Activated CD8-positive, alpha-beta memory T cell treated with anti-CD3 and anti-CD28 coated beads, Interleukin-2, amount 50 U/mL, for 48 hours (primary cell): ENCODE data around the gene GATA2.

Source experiments
- DNase-seq: peaks from one replicate; pipeline ENCODE4 v3.0.0-alpha.2; 2020

The GATA2 gene

DNA sequence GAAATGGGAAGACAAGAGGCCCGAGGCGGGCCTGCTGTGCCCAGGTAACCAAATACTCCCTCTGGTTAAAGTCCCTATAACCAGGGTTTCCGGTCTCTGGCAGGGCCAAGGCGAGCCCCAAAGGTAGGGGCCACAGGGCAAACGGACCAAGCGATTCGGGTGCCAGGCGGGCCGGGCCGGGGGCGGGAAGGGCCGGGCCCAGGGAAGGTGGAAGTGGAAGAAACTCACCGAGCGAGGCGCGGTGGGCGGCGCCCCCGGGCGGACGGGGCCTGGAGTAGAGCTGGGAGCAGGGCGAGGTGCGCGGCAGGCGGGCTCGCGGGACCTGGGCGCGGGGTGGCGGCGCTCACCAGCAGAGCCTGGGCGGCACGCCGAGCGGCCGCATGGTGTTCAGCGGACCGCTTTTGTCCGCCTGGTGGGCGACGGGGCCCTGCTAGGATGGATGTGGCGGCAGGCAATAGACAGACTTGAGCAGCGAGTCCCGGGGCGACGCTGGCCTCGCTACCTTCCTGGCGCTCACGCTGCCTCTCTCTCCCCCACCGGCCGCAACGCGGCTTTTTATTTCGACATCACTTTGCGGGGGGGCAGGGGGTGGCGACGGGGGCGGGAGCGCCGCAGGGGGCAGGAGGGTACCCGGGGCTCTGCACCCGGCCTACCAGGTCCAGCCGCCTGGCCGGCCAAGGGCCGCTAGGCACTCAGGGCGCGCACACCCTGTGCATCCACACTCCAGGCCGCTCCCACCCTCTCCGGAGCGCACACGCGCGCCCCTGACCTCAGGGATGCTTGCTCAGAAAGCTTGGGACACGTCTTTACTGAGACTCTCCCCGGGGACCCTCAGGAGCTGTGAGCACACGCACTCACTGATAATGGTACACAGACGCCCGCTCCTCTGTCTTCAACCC lies at the start of gene GATA2:
TSS of gene GATA2 (minus strand) at position 531 of the 899 bp plus-strand sequence. CDS start 6,170 bp downstream, outside the sequence.
- peak; percentile 73 for DNase-seq

DNA sequence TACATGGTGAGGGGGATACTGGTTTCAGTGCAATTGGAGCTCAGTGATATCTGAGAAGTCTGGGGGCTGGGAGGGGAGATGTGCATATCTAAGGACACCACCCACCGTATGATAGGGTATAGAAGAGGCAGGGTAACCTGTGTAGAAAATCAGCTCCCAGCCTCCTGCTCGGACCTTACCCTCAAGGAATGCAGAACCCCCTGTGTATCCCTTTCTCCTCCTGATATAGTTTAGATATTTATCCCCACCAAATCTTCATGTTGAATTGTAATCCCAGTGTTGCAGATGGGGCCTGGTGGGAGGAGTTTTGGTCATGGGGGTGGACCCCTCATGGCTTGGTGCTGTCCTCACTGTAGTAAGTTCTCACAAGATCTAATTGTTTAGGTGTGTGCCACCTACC lies 48.2 kb upstream of the GATA2 start:
- no peak for DNase-seq

- no peak for DNase-seq
These were observed 46.4 kb upstream of the GATA2 start for GRCh38 chr3:128539376-128539775.

- DNase-seq: no peak
These were observed 44.2 kb upstream of the GATA2 start for GRCh38 chr3:128537091-128537703.

DNA sequence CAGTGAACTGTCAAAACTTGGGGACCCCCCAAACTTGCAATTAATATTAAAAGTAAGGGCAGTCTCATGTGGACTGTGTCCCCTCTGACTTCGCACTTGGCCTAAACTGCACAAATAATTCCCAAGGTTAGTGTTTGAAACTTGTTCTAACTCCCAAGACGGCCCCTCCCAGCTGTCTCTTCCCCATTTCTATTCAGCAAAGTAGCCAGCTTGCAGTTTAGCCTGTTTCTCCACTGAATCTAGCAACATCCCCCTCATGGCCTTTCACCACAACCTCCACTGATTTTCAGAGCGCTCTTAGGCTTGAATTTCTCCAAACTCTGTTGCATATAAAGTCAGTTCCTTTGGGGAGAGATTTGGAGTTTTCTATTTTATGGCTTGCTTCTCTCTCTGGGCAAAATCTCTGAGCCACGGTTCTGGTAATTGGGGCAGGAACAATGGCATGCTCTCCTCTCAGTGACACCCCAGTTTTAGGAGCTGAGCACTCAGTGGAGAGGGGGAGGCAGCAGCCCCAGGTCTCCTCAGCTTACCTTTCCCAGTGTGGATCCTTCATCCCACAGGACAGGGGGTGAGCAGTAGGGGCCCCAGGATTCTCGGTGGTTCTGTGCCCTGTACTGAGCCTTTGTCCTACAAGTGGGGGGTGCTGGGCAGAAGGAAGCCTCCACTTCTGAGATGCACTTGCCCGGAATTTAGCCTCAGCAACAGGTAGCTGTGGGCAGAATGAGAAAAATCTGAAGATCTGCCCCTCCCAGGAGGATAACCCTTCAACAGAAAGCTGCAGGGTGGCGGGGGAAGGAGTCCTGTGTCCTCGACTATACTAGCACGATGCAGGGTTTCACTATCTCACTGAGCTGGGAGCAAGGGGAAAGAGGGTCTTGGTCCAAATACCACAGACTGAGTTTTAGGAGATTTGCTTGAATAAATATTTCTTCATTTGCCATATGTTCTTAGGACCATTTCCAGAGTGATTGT lies 39.3 kb upstream of the GATA2 start:
- DNase-seq: no peak

GRCh38 chr3:128524374-128525299 lies 31.6 kb upstream of the GATA2 start:
- no peak for DNase-seq

GRCh38 chr3:128523591-128523990 lies 30.6 kb upstream of the GATA2 start:
- no peak for DNase-seq

- no peak for DNase-seq
These were observed 28.7 kb upstream of the GATA2 start for GRCh38 chr3:128521715-128522114.

DNA sequence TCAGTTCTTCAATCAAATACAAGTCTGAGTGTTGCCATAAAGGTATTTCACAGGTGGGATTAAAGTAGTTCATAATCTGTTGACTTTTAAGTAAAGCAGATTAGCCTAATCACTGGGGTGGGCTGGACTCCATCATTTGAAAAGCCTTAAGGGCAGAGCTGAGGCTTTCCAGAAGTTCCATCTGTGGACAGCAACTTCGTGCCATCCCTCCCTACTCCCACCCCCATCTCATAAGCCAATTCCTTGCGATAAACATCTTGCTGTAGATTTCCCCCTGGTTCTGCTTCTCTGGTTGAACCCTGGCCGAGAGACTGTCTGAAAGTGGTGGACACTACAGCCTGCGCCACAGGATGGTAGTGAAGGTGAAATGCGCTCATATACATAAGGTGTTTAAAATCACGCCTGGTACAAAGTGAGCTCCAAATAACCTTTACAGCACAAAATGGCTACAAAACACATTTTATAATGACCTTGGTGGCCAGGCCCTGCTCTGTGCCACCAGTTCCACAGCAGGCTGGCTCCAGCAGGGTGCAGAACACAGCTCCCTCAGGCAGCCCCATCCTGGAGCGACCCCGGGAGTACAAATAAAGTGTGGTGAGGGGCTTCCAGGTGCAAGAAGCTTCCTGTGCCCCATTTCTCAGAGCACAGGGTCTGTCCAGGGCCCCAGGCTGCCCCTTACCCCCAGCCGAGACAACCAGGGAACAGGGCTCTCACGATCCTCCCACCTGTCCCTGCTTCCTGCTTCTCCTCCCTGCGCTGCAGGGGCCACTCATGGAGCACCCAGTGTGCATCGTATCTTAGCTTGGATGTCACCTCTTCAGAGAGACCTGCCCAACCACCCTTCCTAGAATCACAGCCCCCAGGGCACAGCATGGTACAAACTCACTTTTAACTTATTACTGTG lies 25.8 kb upstream of the GATA2 start:
- DNase-seq: no peak

DNA sequence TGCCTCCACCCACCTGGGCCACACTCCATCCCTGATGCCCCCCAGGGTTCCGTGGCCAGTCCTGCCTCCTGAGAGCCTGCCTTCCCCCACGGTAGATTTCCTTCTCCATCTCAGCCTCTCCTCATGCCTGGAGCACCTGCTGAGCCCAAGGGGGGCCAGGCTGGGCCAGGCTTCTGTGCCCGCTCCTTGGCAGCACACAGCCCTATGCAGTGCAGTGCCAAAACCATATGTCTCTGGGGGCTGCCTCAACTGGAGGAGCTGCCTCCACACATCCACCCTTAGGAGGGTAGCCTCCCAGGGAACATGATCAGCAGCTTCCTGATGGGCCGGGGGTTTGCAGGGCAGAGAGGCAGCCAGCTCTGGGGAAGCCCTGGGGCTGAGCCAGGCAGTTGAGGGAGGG lies 24.6 kb upstream of the GATA2 start:
- DNase-seq: no peak

DNA sequence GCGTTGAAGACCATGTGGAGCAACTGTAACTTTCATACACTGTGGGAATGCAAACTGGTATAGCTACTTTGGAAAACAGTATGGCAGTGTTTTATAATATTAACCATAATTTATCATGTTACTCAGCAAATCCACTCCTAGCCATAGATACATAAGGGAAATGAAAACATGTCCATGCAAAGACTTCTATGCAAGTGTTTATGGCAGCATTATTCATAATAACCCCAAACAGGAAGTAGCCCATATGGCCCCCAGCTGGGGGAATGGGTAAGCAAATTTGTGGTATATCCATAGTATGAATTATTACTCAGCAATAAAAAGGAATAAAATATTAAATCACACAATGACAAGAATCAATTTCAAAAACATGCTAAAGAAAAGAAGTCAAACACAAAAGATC lies 23.0 kb upstream of the GATA2 start:
- DNase-seq: no peak

- no peak for DNase-seq
These were observed 15.9 kb upstream of the GATA2 start for GRCh38 chr3:128508852-128509251.

GRCh38 chr3:128506754-128507153 lies 13.8 kb upstream of the GATA2 start:
- no peak for DNase-seq

DNA sequence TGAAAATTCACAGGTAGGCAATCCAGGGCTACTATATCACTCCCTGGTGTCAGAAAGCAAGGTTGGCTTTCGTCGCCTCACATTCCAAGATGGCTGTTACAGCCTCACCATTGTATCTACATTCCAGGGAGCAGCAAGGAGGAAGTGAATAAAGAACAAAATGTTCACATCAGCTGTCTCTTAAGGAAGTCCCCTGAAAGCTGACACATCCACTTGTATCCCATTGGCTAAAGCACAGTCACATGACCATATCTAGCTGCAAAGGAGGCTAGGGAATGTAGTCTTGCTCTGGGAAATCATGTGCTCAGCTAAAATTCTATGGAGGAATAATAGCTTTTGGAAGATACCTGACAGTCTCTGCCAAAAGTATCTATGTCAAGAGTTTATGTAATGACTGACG lies 12.8 kb upstream of the GATA2 start:
- DNase-seq: no peak

DNA sequence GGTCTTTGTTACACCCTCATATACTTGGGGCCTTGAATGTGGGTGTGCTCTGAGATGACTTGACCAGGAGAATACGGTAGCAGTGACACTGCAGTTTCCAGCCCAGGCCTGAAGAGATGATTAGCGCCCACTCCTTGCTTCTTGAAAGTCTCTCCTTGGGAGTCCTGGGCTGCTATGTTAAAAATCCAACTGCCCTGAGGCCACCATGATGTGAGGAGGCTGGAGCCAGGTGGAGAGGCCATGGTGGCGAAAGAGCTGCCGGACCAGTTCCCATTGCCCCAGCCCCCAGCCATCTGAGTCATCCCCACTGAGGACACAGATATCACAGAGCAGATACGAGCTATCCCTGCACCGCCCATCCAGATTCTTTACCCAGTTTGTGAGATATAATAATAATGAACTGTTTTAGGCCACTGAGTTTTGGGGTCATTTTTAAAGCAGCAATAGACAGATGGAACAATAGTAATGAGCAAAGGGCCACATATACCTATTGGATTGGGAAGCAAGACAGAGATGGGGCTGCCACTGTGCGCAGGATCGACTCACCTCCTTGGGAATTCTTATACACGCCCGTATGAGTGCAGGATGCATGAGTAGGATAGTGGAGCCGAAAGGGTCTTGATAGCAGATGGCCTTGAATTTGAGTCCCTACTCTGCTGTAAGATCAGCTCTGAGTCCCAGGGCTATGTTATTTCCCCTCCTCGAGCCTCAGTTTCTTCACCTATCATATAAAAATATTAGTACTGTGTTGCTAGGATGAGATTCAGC lies 12.1 kb upstream of the GATA2 start:
- DNase-seq: no peak

DNA sequence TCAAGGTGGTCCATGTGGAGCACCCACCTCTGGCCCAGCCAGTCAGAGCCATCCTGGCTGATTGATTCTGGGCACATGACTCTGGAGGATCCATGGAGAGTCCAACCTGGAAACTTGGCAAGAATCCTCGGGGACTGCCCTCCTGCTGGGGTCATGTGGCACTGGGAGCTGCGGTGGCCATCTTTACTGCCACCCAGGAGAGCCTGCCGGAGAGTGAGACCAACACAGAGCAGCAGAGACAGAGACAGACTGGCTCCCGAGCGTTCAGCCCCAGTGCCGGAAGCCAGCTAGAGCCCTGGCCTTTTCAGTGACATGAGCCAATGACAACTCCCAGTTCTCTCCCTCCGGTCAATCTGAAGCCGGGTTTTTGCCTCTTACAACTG lies 11.5 kb upstream of the GATA2 start:
- DNase-seq: no peak

GRCh38 chr3:128503751-128504532 lies 10.9 kb upstream of the GATA2 start:
- DNase-seq: peak; percentile 41

- peak; percentile 30 for DNase-seq
These were observed 10.2 kb upstream of the GATA2 start for GRCh38 chr3:128503164-128503651.

- peak; percentile 29 for DNase-seq
These were observed 9.7 kb upstream of the GATA2 start for GRCh38 chr3:128502712-128503111.
